Panc1 (cell line): ENCODE results near the gene TMEM97.

ENCODE experiments used
- POLR2AphosphoS5 ChIP-seq: IDR thresholded peaks from 2 replicates; pipeline ENCODE4 v1.6.1; 2012; ENCODE audit warnings: mild to moderate bottlenecking, low read depth, low read length, moderate library complexity
- TCF7L2 ChIP-seq: IDR thresholded peaks from 2 replicates; pipeline ENCODE4 v1.6.1; 2011; ENCODE audit warnings: mild to moderate bottlenecking, low read depth, low read length, inconsistent platforms
- TF ChIP-seq, protein P1 (sequence below): fragments of 450-650 bp; IDR thresholded peaks from 2 replicates; pipeline ENCODE4 v1.5.1; 2017; ENCODE audit warnings: mild to moderate bottlenecking

DNA sequence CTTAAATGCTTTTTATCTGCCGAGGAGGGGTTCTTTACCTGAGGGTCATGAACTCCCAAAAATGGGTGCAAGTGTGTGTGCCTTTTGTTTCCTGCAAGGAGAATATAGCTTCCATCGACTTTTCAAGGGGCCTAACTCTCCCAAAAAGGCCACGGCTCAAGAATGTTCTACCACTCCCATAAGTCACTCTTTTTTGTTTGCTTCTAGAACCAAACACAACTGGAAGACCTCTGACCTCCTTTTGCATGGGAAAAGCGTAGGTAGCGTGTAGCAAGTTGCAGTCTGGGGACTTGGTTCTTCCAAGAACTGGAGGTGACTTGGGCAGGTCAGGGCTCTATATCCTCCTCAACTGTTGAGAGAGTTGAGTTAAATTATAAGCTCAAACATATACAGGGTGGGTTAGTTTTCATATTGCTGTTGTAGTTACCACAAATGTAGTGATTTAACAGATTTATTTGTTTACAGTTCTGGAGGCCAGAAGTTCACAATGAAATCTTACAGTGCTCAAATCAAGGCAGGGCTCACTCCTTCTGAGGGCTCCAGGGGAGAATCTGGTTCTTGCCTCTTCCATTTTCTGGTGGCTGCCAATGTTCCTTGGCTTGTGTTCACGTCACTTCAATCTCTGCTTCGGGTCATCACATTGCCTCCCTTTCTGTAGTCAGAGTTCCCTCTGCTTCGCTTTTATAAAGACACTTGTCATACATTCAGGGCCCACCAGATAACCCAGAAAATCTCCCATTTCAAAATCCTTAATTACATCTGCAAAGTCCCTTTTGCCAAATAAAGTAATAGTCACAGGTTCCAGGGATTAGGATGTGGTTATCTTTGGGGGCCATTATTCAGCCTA, 1.4 kb downstream of the TMEM97 start:
- no peak for TF ChIP-seq POLR2AphosphoS5
- TF ChIP-seq, protein P1, sequence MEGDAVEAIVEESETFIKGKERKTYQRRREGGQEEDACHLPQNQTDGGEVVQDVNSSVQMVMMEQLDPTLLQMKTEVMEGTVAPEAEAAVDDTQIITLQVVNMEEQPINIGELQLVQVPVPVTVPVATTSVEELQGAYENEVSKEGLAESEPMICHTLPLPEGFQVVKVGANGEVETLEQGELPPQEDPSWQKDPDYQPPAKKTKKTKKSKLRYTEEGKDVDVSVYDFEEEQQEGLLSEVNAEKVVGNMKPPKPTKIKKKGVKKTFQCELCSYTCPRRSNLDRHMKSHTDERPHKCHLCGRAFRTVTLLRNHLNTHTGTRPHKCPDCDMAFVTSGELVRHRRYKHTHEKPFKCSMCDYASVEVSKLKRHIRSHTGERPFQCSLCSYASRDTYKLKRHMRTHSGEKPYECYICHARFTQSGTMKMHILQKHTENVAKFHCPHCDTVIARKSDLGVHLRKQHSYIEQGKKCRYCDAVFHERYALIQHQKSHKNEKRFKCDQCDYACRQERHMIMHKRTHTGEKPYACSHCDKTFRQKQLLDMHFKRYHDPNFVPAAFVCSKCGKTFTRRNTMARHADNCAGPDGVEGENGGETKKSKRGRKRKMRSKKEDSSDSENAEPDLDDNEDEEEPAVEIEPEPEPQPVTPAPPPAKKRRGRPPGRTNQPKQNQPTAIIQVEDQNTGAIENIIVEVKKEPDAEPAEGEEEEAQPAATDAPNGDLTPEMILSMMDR: no peak
- TF ChIP-seq TCF7L2: no peak
